ENCODE measurements around the gene PODXL2. TPM values are rescaled to one million over a fixed set of nuclear protein-coding genes. Genes with fewer than 3 reads are reported as not detected.
"Not testable (repeated sequence)": the region's sequence is repeated elsewhere in the genome, so short reads cannot be mapped to it uniquely, and the experiment has no call there.

Gene PODXL2
- total RNA-seq, 1 experiment from 2014 or later: 29.6 TPM

DNA sequence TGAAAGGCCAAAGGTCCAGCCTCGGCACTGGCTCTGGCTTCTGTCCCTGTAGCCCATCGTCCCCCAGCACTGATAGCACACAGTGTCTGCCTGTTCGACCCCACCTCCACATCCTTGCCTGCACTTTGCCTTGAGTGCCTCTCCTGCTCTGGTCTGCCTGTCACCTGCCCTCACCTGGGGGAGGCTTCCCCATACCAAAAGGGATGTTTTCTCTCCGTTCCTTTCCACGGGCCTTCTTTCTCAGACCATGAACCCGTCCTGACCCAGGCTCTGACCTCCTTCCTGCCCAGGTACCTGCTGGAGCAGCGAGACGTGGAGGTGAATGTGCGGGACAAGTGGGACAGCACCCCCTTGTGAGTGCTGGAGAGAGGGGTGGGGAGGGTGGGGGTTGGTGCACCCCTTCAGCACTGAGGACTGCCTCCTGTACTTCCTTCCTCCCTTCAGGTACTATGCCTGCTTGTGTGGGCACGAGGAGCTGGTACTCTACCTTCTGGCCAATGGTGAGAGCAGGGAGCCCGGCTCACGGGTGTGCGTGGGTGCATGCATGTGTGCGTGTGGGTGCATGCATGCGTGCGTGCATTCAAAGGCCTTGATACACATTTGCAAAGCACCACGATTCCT is 45.2 kb downstream of the PODXL2 start:
- DNase-seq (ENCODE audit: low spot score): no peak

- DNase-seq (ENCODE audit: low spot score): no peak
These were observed 45.8 kb downstream of the PODXL2 start for GRCh38 chr3:127674790-127675189.

DNA sequence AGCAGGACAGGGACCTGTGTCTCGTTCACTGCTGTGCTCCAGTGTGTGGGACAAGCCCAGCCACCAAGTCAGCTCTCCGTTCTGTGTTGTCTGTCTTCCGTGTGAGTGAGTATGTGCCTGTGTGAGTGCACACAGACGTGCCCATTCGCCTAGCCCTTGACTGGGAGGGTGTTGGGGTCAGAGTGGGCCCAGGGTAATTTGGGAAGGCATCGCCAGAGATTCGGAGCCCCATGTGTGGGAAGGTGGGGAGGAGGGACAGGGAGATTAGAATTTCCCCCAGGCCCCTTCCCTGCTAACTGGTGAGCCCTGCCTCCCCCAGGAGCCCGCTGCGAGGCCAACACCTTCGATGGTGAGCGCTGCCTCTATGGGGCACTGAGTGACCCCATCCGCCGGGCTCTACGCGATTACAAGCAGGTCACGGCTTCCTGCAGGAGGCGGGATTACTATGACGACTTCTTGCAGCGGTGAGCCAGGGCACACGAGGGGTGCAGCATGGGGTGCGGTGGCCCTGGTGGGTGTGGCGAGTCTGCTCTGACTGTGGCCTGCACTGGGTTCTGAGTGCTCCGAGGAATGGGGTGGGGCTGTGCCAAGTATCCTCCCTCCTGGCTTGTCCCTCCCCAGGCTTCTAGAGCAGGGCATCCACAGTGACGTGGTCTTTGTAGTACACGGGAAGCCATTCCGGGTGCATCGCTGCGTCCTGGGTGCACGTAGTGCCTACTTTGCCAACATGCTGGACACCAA is 46.8 kb downstream of the PODXL2 start:
- DNase-seq (ENCODE audit: low spot score): no peak

GRCh38 chr3:127676456-127676855 is 47.5 kb downstream of the PODXL2 start:
- no peak for DNase-seq (ENCODE audit: low spot score)

DNA sequence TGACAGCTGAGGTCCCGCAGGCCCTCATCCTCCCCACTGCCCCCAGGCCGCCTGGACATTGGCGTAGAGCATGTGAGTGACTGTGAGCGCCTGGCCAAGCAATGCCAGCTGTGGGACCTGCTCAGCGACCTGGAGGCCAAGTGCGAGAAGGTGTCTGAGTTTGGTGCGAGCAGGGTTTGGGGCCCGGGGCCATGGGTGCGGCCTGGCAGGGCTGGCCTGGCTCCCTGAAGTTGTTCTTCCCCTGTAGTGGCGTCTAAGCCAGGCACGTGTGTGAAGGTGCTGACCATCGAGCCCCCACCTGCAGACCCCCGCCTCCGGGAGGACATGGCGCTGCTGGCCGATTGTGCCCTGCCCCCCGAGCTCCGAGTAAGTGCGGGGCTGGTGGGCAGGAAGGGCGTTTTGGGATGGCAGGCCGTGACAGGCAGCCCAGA is 48.0 kb downstream of the PODXL2 start:
- DNase-seq (ENCODE audit: low spot score): no peak

- no peak for DNase-seq (ENCODE audit: low spot score)
These were observed 48.7 kb downstream of the PODXL2 start for GRCh38 chr3:127677541-127678314.

DNA sequence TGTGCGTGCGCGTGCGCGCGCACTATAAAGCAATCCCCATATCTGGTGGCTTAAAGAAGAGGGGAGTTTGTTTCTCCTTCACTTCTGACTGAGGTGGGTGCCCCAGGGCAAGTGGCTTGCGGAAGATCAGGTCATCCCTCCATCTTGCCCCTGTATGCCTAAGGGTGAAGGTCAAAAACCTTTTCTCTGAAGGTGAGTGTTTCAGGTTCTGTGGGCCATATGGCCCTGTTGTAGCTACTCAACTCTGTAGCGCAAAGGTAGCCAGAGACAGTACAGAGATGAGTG is 49.3 kb downstream of the PODXL2 start:
- no peak for DNase-seq (ENCODE audit: low spot score)

DNA sequence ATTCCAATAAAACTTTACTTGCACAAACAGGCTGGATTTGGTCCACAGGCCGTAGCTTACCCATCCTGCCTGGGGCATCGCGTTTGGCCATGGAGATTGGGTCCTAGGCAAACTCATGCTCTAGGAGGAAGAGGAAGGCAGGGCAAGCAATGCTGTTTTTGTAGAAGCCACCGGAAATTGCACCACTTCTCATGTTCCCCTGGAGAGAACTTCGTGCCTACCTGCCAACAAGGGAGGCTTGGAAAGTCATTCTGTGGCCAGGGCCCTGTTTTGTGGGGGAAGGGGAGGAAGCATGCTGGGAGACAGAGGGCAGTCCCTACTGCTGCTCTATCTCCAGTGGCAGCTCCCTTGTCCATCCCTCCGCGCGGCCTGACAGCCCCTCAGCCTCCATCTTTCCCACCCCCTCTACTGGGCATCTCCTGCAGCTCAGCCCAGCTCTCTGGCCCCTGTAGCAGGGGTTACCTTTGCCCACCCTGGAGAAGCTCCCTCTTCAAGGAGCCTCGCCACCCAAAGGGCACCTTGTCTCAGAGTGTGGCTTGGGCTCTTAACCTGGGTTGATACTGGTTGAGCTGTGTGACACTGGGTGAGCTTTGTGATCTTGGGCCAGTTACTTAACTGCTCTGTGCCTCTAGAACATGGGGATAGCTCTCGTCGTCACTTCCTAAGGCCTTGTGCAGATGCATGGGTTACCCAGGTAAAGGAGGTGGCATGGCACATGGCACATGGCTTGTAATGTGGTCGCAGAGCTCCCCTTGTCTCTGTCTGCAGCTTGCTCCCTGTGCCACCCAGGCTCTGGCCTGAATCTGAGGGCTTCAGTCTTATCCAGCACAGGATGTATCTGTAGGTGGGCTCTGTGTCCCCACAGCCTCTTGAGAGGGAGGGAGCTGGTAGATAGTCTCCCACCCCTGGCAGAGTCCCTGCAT is 49.9 kb downstream of the PODXL2 start:
- no peak for DNase-seq (ENCODE audit: low spot score)

DNA sequence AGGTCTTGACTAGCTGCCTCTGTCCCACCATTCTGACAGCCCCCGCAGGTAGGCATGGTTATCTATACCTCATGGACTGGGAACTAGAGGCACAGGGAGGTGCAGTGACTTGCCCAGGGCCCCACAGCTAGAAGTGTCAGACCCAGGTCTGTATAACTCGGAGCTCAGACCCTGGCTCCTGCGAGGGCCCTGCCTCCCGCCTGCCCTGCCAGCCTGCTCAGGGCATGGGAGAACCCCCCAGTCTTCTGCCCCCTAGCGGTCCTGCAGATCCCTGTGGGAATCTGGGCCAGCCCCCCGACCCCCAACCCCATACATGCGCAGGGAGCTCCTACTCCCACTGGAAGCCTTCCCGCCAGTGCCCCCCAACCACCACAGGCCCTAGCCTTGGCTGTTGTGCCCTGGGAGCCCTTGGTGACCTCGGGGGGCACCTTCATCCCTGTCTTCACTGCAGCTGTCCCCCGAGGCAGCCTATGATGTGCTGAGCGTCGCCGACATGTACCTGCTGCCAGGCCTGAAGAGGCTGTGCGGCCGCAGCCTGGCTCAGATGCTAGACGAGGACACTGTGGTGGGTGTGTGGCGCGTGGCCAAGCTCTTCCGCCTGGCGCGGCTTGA is 50.7 kb downstream of the PODXL2 start:
- no peak for DNase-seq (ENCODE audit: low spot score)

DNA sequence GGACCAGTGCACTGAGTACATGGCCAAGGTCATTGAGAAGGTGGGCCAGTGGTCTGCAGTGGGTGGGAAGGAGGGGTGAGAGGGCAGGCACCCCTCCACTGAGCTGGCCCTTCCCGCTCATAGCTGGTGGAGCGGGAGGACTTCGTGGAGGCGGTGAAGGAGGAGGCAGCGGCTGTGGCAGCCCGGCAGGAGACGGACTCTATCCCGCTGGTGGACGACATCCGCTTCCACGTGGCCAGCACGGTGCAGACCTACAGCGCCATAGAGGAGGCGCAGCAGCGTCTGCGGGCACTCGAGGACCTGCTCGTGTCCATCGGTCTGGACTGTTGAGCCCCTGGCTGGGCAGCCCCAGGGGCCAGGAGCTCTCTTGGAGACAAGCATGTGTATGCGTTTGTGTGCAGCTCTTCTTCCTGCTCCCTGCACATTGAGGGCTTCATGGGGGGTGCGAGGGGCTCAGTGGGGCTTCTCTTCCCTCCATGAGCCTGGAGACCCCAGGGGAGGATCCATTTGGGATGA is 51.2 kb downstream of the PODXL2 start:
- DNase-seq (ENCODE audit: low spot score): no peak

GRCh38 chr3:127680798-127681221 is 51.8 kb downstream of the PODXL2 start:
- DNase-seq (ENCODE audit: low spot score): no peak

GRCh38 chr3:127682175-127682554 is 53.2 kb downstream of the PODXL2 start:
- DNase-seq (ENCODE audit: low spot score): not testable (repeated sequence)

DNA sequence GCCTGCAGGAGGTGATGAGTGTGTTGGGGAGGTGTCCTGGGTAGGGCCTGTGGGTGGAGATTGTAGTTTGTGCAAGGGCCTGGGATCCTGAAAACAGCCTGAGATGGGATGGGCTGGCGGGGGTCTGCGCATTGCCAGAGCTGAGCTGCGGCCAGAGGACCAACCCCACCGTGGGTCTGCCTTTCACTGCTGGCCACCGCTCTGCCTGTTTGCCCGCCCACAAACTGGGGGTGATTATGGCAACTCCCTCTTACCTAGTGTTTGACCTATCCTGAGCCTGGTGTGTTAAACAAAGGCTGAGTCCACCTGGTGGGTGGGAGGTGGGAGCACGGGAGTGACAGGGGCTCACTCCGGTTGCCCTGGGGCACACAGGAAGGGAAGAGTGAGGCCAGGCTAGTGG is 53.6 kb downstream of the PODXL2 start:
- no peak for DNase-seq (ENCODE audit: low spot score)

GRCh38 chr3:127684871-127685707 is 56.1 kb downstream of the PODXL2 start:
- DNase-seq (ENCODE audit: low spot score): no peak

- DNase-seq (ENCODE audit: low spot score): no peak
These were observed 56.9 kb downstream of the PODXL2 start for GRCh38 chr3:127685708-127686511.

DNA sequence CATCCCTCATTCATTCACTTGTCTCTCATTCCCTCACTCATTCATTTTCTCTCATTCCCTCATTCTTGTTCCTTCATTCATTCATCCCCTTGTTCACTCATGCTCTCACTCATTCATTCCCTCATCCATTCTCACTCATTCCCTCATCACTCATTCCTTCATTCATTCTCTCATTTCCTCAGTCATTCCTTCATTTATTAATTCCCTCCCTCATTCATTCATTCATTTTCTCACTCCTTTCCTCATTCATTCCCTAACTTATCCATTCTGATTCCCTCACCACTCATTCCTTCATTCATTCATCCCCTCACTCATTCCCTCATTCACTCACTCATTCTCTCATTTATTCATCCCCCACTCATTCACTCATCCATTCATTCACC is 57.5 kb downstream of the PODXL2 start:
- no peak for DNase-seq (ENCODE audit: low spot score)

GRCh38 chr3:127687228-127687737 is 58.3 kb downstream of the PODXL2 start:
- no peak for DNase-seq (ENCODE audit: low spot score)

DNA sequence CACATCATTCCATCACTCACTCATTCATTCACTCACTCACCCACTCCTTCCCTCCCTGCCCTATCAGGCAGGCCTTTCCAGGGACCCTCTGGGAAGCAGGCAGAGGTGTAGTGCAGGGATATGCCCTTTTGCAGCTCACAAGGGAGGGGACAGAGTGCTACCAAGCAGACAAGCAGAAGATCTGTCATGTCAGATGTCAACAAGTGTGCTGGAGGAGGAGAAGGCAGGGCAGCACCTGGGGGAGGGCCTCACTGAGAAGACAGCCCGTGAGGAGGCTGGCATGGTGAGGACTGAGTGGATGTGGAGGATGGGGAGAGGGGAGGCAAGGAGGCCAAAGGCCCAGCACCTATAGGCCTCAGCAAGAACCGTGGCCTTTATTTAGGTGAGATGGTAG is 59.0 kb downstream of the PODXL2 start:
- DNase-seq (ENCODE audit: low spot score): no peak
